Heart left ventricle (tissue), 13 donors: Measurements from ENCODE around the gene LGALS3BP.

ENCODE experiments used
- CTCF ChIP-seq, 12 donors: fragments of 200-600 bp; sonication (generic) in 4 of 12; IDR thresholded peaks; one replicate each; pipeline versions ENCODE4 v1.5.0 to v1.8.0; 2018 to 2022; ENCODE audit warnings: antibody characterized with exemption in 12 of 12, mild to moderate bottlenecking in 5 of 12
- POLR2A ChIP-seq, 2 donors: fragments of 450-650 bp; IDR thresholded peaks; one replicate each; pipeline ENCODE4 v1.6.1; 2017; ENCODE audit warnings: antibody characterized with exemption in 2 of 2, mild to moderate bottlenecking in 2 of 2, moderate library complexity in 2 of 2
- donor health status: ischemic (EF 13 %, LVEDD 7.1; RV severe dilation, severe dysfunction).
- donor health status: DM: no; HTN: yes; CAD: no.
- donor health status: DM: no; HTN: no; CAD: no.
- donor health status: ischemic (EF 25% LVEDD 6.9; RV normal size, moderate dysfunction).
- donor health status: ischemic (EF 25% LVEDD 5.7; RV mildly dilated, moderate dysfunction).
- donor health status: ischemic (EF 35%, LVEDD 5.7; RV mildly dilated, moderate dysfunction).
- donor health status: nonischemic (EF 11% LVEDD 7.7; RV severe dilation, severe dysfunction).
- donor health status: DM: yes; HTN: yes; CAD: no.
- donor health status: PGD.
- donor health status: ischemic (EF 29% LVEDD 5.4; RV normal size, mild dysfunction).
- donor health status: nonischemic (EF 23%, LVEDD 6.1; RV moderate dilation, normal function).

DNA sequence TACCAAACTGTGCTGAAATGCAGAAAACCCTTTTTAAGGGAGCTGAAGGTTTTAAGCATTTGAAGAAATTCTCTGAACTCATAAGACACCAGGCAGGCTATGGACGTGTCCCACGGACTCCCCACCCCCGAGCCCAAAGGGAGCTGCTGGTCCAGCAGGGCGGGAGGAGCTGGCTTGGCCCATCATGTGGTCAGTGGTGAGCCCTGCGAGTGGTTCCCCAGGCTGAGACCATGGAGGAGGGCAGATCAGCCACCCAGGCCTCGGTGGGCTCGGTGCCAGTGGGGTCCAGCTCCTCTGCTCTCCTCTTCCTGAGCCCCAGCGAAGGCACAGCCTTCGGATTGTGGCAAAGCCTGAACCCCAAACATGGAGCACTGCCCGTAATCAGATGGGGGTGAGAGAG is 27.0 kb downstream of the LGALS3BP start:
- TF ChIP-seq CTCF (IDR thresholded peaks at IDR 0.05), result no peak
- no peak for TF ChIP-seq POLR2A (IDR thresholded peaks at IDR 0.05)
